Activated CD4-positive, alpha-beta T cell treated with anti-CD3 and anti-CD28 coated beads, Interleukin-2, Interleukin-4, amounts not matched to agents 100 ng/mL and 50 ng/mL, durations not matched to agents 16 hours and 8 hours (primary cell): ENCODE measurements around the gene SOHLH2.

Experiments used
- DNase-seq: peaks from one replicate; pipeline ENCODE4 v3.0.0-alpha.2; 2020; ENCODE audit warnings: low spot score

The SOHLH2 gene

GRCh38 chr13:36214163-36214921 is at the start of gene SOHLH2:
SOHLH2 (minus strand) TSS chr13:36214556; CDS start chr13:36214526, 30 bp downstream.
- no peak for DNase-seq

- no peak for DNase-seq
These were observed 47.6 kb upstream of the SOHLH2 start for GRCh38 chr13:36261976-36262375.

- DNase-seq: no peak
These were observed 46.7 kb upstream of the SOHLH2 start for GRCh38 chr13:36261011-36261410.

- no peak for DNase-seq
These were observed 45.2 kb upstream of the SOHLH2 start for GRCh38 chr13:36259361-36260137.

- no peak for DNase-seq
These were observed 44.5 kb upstream of the SOHLH2 start for GRCh38 chr13:36258831-36259230.

GRCh38 chr13:36251526-36251925 is 37.2 kb upstream of the SOHLH2 start:
- no peak for DNase-seq

- no peak for DNase-seq
These were observed 36.7 kb upstream of the SOHLH2 start for GRCh38 chr13:36251017-36251416.

GRCh38 chr13:36248700-36249099 is 34.3 kb upstream of the SOHLH2 start:
- DNase-seq: no peak

- DNase-seq: no peak
These were observed 30.6 kb upstream of the SOHLH2 start for GRCh38 chr13:36244990-36245389.

GRCh38 chr13:36244073-36244472 is 29.7 kb upstream of the SOHLH2 start:
- no peak for DNase-seq

GRCh38 chr13:36242761-36243160 is 28.4 kb upstream of the SOHLH2 start:
- no peak for DNase-seq

GRCh38 chr13:36231236-36231635 is 16.9 kb upstream of the SOHLH2 start:
- no peak for DNase-seq

GRCh38 chr13:36224730-36225129 is 10.4 kb upstream of the SOHLH2 start:
- DNase-seq: no peak

GRCh38 chr13:36219883-36220282 is 5.5 kb upstream of the SOHLH2 start:
- DNase-seq: no peak

GRCh38 chr13:36217456-36217855 is 3.1 kb upstream of the SOHLH2 start:
- no peak for DNase-seq

GRCh38 chr13:36212789-36213188 is 1.6 kb downstream of the SOHLH2 start:
- no peak for DNase-seq

GRCh38 chr13:36211567-36211966 is 2.8 kb downstream of the SOHLH2 start:
- no peak for DNase-seq

GRCh38 chr13:36210738-36211137 is 3.6 kb downstream of the SOHLH2 start:
- no peak for DNase-seq

GRCh38 chr13:36207672-36208071 is 6.7 kb downstream of the SOHLH2 start:
- no peak for DNase-seq

- DNase-seq: no peak
These were observed 21.1 kb downstream of the SOHLH2 start for GRCh38 chr13:36193151-36193855.

GRCh38 chr13:36192166-36192565 is 22.2 kb downstream of the SOHLH2 start:
- DNase-seq: no peak

- DNase-seq: no peak
These were observed 23.6 kb downstream of the SOHLH2 start for GRCh38 chr13:36190771-36191170.

- DNase-seq: no peak
These were observed 25.9 kb downstream of the SOHLH2 start for GRCh38 chr13:36188441-36188840.
